ENCODE data around the gene IRS2. TPM values are rescaled to one million over a fixed set of nuclear protein-coding genes. Genes with fewer than 3 reads are reported as not detected.

The IRS2 gene
- polyA plus RNA-seq, 1 experiment, result 1.5 TPM

- TF ChIP-seq CTCF (IDR thresholded peaks at IDR 0.05; ENCODE audit: low read depth, low read length), result no peak
- ChIA-PET POLR2A (no interaction called here), CTCF (interaction anchor here (1.1 to 1.4 kb wide), 2 partner anchors 617 to 802 kb away, joined by 3 to 4 read pairs; no protein-coding TSS in a partner anchor)
- Histone ChIP-seq H3K27me3 (ENCODE audit: control insufficient read depth, insufficient read depth, low read length) (no peaks in the 10 kb centered on the region), H3K9me3 (ENCODE audit: control insufficient read depth, insufficient read depth, low read length) (no peaks in the 10 kb centered on the region), H3K4me3 (ENCODE audit: low read depth, low read length) (no peak overlapping the region), H3K27ac (ENCODE audit: low read depth, low read length) (no peak overlapping the region)
- DNase-seq (ENCODE audit: low read depth, low spot score), result no peak
Measured at GRCh38 chr13:109762791-109763190, 23.6 kb downstream of the IRS2 start.

GRCh38 chr13:109761695-109762094, 24.7 kb downstream of the IRS2 start:
- H3K4me3 ChIP-seq (ENCODE audit: low read depth, low read length), result no peak overlapping the region
- H3K27me3 ChIP-seq (ENCODE audit: control insufficient read depth, insufficient read depth, low read length), result no peaks in the 10 kb centered on the region
- no peak for DNase-seq (ENCODE audit: low read depth, low spot score)
- no peak overlapping the region for H3K27ac ChIP-seq (ENCODE audit: low read depth, low read length)
- H3K9me3 ChIP-seq (ENCODE audit: control insufficient read depth, insufficient read depth, low read length), result no peaks in the 10 kb centered on the region
- ChIA-PET CTCF (interaction anchor here (1.4 to 1.6 kb wide), 2 partner anchors 24 to 801 kb away, joined by 4 read pairs; no protein-coding TSS in a partner anchor), POLR2A (no interaction called here)
- TF ChIP-seq CTCF (IDR thresholded peaks at IDR 0.05; ENCODE audit: low read depth, low read length), result no peak

GRCh38 chr13:109760951-109761350, 25.4 kb downstream of the IRS2 start:
- CTCF ChIA-PET, result interaction anchor here (1.6 kb wide), 1 partner anchor 24 kb away, joined by 4 read pairs; no protein-coding TSS in a partner anchor
- Histone ChIP-seq H3K9me3 (ENCODE audit: control insufficient read depth, insufficient read depth, low read length) (no peaks in the 10 kb centered on the region), H3K27ac (ENCODE audit: low read depth, low read length) (no peak overlapping the region), H3K4me3 (ENCODE audit: low read depth, low read length) (no peak overlapping the region), H3K27me3 (ENCODE audit: control insufficient read depth, insufficient read depth, low read length) (no peaks in the 10 kb centered on the region)
- no peak for DNase-seq (ENCODE audit: low read depth, low spot score)
- no peak for TF ChIP-seq CTCF (IDR thresholded peaks at IDR 0.05; ENCODE audit: low read depth, low read length)
- POLR2A ChIA-PET, result interaction anchor here (0.7 kb wide), 1 partner anchor 154 kb away, joined by 3 read pairs; no protein-coding TSS in a partner anchor

GRCh38 chr13:109760402-109760801, 26.0 kb downstream of the IRS2 start:
- ChIA-PET POLR2A (no interaction called here), CTCF (interaction anchor here (1.6 kb wide), 1 partner anchor 25 kb away, joined by 4 read pairs; no protein-coding TSS in a partner anchor)
- Histone ChIP-seq H3K27me3 (ENCODE audit: control insufficient read depth, insufficient read depth, low read length) (no peaks in the 10 kb centered on the region), H3K27ac (ENCODE audit: low read depth, low read length) (no peak overlapping the region), H3K4me3 (ENCODE audit: low read depth, low read length) (no peak overlapping the region), H3K9me3 (ENCODE audit: control insufficient read depth, insufficient read depth, low read length) (no peaks in the 10 kb centered on the region)
- no peak for DNase-seq (ENCODE audit: low read depth, low spot score)
- no peak for TF ChIP-seq CTCF (IDR thresholded peaks at IDR 0.05; ENCODE audit: low read depth, low read length)

- ChIA-PET POLR2A (no interaction called here), CTCF (no interaction called here)
- Histone ChIP-seq H3K4me3 (ENCODE audit: low read depth, low read length) (no peak overlapping the region), H3K9me3 (ENCODE audit: control insufficient read depth, insufficient read depth, low read length) (no peaks in the 10 kb centered on the region), H3K27ac (ENCODE audit: low read depth, low read length) (no peak overlapping the region), H3K27me3 (ENCODE audit: control insufficient read depth, insufficient read depth, low read length) (no peaks in the 10 kb centered on the region)
- no peak for DNase-seq (ENCODE audit: low read depth, low spot score)
- TF ChIP-seq CTCF (IDR thresholded peaks at IDR 0.05; ENCODE audit: low read depth, low read length), result no peak
Measured at GRCh38 chr13:109759609-109760008, 26.8 kb downstream of the IRS2 start.

All from AG04450 (cell line).